ENCODE results near the gene USP37. TPM values are rescaled to one million over a fixed set of nuclear protein-coding genes. Genes with fewer than 3 reads are reported as not detected.
A peak's percentile ranks its signal among the peaks of the same experiment; 100 is the strongest.
"Not testable (repeated sequence)": the region's sequence is repeated elsewhere in the genome, so short reads cannot be mapped to it uniquely, and the experiment has no call there.

The USP37 gene
- total RNA-seq, 1 experiment from 2014 or later: 16.1 TPM

DNA sequence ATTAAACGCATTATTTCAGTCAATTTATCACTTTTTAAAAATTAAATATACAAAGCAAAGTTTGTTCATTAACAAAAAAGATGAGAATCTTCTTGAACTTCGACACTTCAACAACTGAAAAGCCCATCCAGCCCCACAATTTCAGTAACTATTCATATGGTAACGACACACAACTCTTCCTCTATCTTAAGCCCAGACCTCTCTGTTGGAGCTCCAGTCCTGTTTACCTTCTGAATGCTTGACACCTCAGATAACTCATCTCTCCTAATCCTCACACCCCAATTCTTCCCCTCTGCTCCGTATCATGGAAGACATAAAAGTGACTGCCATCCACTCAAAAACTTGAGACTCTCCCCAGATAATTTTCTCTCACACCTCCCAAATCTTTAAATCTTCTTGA lies 12.6 kb downstream of the USP37 start:
- DNase-seq (ENCODE audit: low read depth): no peak

- not testable (repeated sequence) for DNase-seq (ENCODE audit: low read depth)
Observed at GRCh38 chr2:218554225-218554624, 13.9 kb downstream of the USP37 start.

DNA sequence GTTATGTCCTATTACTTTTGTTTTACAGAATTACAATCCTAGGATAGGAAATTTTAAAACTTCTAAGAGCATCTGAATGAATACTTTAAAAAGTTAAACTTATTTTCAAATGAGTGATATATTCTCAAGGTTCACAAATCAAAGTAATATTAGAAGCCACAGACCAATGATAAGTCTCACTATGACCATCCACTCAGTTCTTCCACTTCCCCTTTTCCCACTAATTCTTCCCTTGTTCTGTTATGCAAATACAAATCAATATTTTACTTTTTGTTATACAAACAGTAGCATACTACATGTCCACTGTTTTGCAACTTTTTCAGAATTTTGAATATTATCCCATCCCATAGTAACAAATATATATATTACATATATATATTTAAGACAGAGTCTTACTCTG lies 20.2 kb downstream of the USP37 start:
- no peak for DNase-seq (ENCODE audit: low read depth)

- no peak for DNase-seq (ENCODE audit: low read depth)
Observed at GRCh38 chr2:218547511-218547910, 20.6 kb downstream of the USP37 start.

DNA sequence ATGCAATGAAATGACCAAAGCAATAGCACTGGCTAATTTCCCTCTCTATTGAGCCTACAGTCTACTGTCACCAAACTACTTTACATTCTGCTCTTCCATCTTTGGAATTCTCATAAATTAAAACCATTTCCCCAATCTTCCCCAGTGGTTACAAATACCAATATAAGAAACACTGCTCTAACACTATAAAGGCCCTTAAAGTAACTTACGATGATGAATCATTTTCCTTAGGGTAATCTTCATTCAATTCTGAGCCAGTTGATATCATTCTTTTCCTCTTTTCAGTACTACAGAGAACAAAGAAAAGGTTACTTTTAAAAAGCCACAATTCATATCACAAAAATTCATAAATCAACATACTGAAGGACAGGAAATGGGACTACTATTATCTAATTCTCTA lies 22.1 kb downstream of the USP37 start:
- DNase-seq (ENCODE audit: low read depth): no peak

DNA sequence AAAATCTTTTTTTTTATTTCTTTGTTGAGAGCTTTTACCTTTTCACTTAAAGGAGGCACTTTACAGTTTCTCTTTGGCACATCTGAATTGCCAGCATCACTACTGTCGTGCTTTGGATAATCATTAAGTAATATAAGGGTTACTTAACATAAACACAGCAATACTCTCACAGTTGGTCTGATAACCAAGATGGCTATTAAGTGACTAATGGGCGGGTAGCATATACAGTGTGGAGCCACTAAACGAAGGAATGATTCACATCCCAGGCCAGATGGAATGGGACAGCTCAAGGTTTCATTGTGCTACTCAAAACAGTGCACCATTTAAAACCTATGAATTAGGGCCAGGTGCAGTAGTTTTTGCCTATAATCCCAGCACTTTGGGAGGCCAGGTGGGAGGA lies 28.1 kb downstream of the USP37 start:
- no peak for DNase-seq (ENCODE audit: low read depth)

GRCh38 chr2:218536804-218537494 lies 31.2 kb downstream of the USP37 start:
- no peak for DNase-seq (ENCODE audit: low read depth)

GRCh38 chr2:218529990-218530389 lies 38.2 kb downstream of the USP37 start:
- no peak for DNase-seq (ENCODE audit: low read depth)

- not testable (repeated sequence) for DNase-seq (ENCODE audit: low read depth)
Observed at GRCh38 chr2:218528409-218528808, 39.7 kb downstream of the USP37 start.

DNA sequence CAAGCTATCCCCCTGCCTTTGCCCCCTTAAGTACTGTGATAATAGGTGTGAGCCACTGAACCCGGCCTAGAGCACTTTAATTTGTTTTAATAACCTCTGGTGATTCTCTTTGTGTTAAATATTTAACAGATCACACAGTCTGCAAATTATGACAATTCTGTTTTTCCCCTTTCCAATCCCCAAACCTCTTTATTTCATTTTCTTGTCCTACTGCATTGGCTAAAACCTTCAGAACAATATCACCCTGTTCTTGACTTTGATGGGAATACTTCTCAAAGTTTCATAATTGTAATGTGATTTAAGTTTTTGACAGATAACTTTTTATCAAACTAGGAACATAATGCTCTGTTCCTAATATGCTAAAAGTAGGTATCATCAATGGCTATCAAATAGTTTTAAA lies 44.5 kb downstream of the USP37 start:
- DNase-seq (ENCODE audit: low read depth): no peak

DNA sequence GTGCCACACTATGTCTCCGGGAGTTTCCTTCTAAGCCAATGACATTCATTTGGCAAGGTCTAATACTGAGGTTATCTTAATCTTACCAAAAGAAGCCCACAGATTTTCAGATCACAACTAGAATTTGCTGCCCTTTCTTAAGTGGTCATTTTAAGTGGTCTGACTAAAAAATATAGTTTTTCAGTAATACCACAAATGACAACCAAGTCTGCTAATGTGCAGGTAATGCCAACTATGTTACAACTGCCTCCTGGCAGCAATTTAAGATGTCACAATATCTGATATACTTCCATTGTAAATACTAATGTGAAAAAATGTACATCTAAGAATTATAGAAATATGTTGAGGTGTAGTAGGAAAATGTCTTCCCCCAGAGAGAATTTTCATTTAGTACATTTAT lies 49.3 kb downstream of the USP37 start:
- DNase-seq (ENCODE audit: low read depth): no peak

- no peak for DNase-seq (ENCODE audit: low read depth)
Observed at GRCh38 chr2:218517434-218518206, 50.5 kb downstream of the USP37 start.

DNA sequence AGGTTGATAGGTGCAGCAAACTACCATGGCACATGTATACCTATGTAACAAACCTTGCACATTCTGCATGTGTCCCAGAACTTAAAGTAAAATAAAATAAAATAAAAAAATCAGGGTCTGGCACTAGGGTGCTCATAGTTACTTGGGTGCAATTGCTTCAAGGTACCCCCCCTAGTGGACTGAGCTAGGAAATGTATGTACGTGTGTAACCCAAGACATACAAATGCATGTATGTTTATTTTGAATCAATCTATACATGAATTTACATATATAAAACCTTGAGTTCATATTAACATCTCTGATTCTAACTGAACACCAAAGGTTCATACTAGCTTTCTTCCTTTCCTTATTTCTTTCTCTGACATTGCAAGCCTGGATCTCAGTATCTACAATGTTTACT lies 51.5 kb downstream of the USP37 start:
- peak; percentile 8 for DNase-seq (ENCODE audit: low read depth)

GRCh38 chr2:218513676-218514075 lies 54.5 kb downstream of the USP37 start:
- no peak for DNase-seq (ENCODE audit: low read depth)

DNA sequence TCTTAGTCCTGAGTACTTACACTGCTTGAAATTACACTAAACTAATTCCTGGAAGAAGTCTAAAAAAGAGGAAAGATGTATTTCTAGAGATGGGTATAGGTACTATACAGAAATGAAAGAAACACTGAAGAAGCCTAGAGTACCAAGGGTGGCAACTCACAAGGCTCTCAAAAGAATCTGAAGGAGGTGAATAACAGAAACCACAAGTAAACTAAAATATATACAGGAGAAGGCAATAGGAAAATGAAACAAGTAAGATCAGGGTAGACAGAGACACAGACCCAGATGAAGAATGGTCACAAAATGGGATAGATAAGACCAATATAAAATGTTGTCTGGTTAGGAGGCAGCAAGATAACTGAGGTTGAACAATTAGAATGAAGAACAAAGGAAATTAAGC lies 59.9 kb downstream of the USP37 start:
- no peak for DNase-seq (ENCODE audit: low read depth)

- no peak for DNase-seq (ENCODE audit: low read depth)
Observed at GRCh38 chr2:218505754-218506371, 62.3 kb downstream of the USP37 start.

DNA sequence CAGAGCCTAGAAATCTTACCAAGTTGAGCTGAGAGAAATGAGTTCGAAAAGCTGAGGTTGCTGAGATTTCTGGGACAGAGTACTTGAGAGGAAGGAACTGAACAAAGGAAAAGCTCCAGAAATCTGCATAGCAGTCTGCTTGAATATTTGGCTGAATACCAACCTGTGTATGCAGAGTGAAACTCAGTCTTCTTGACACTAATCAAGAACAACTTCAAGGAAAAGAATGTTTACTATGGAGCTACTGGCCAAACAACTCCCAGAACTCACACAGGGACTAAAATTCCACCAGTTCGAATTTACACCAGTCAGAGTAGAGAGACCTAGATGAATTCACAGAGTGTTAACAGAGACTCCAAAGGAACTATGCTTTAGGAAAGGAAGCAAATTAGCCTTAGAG lies 66.5 kb downstream of the USP37 start:
- no peak for DNase-seq (ENCODE audit: low read depth)

DNA sequence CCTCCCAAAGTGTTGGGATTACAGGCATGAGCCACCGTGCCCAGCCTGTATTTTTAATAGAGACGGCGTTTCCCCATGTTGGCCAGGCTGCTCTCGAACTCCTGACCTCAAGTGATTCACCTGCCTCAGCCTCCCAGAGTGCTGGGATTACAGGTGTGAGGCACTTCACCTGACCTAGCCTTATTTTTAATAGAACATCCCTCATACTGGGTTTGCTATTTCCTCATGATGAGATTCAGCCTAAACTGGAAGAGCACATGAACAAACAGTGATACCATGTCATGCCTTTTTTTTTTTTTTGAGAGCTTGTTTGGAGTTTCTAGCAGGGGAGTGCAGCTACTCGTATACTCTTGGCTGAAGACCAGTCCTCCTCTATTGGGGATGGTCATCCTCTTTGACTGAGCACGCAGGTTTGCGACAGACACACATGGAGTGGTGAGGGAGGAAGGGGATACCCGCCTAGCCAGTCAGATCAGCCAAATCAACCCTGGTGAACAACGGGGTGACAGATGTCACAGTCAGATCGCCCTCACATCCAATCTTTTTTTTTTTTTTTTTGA lies 67.6 kb downstream of the USP37 start:
- DNase-seq (ENCODE audit: low read depth): no peak

DNA sequence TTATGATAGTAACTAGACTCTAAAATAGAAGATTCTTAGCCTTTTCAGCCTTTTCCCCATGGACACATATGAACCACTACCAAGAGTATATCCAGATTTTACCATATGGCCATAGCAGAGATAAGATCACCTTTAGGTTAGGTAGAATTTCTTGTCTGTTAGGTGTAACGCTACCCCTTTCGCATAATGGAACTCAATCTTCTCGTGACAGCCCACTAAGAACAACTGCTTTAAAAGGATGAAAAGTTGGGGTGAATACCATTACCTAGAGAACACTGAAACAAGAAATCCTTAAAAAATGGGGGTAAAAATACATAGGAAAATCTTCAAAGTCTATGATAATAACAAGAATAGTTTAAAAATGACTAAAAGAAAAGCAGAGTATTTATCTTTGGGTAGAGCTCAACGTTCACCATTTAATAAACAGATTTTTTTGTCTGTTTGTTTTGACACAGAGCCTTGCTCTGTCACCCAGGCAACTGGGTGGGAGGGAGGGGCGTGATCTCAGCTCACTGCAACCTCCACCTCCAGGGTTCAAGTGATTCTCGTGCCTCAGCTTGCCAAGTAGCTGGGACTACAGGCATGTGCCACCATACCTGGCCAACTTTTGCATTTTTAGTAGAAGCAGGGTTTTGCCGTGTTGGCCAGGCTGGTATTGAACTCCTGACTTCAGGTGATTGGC lies 82.0 kb downstream of the USP37 start:
- no peak for DNase-seq (ENCODE audit: low read depth)

DNA sequence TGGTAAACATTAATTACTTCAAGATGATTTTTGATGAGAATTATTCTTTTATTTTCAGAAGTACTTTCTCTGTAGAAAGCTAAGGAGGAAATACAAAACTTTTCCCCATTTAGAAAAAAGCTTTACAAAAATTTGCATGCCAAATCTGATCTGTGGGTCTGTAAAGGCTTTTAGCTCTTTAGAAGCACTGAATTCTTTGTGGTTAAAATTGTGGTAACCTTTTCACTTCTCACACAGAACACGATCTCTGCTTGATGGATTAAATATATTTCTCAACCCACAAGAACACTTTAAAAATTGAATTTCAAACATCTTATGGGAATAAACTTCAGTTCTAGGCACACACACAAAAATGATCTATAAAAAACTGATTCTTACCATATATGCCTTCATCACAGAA lies 85.5 kb downstream of the USP37 start:
- no peak for DNase-seq (ENCODE audit: low read depth)

DNA sequence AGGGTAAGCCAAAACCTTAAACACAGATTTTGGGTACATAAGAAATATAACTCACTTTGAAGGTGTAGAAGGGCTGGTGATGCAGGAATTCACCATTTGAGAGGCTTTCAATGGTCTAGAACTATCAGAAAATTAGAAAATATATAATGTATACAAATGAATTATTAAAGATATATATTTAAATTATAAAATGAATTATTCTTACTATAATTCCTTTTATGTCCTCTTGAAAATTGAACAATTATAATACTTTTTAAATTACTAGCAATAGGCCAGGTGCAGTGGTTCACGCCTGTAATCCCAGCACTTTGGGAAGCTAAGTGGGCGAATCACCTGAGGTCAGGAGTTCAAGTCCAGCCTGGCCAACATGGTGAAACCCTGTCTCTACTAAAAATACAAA lies 88.6 kb downstream of the USP37 start:
- DNase-seq (ENCODE audit: low read depth): no peak

DNA sequence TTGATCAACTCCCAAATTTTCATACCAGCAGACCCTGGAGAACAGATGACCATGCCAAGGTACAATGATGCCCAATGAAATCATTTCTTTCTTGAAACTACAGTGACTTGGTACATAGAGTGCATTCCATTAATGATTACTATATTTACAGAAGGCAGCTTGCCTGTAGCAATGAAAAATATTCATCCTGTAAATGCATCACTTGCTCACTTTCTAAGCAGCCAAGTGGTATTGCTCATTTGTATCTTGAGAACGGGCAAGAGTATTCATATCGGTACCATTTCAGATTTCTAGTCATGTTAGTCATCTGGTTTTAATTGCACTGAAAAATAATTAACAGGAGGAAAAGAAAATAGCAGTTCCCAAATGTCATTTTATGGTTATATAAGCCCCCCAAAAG lies 89.6 kb downstream of the USP37 start:
- DNase-seq (ENCODE audit: low read depth): no peak
